CD4-positive, alpha-beta memory T cell (primary cell): ENCODE measurements around the gene AK8. TPM values are rescaled to one million over a fixed set of nuclear protein-coding genes. Genes with fewer than 3 reads are reported as not detected.

Source experiments
- CTCF ChIA-PET: fragments of 350-600 bp; sonication (Branson Sonifier 250); formaldehyde crosslinking; loops from one replicate; lab custom pipeline; 2021; ENCODE audit warnings: inconsistent platforms; ENCODE audit not compliant: partially characterized antibody; lab: Charles Lee
- POLR2A ChIA-PET: fragments of 350-600 bp; sonication (Branson Sonifier 250); formaldehyde crosslinking; loops from one replicate; lab custom pipeline; 2021; ENCODE audit not compliant: partially characterized antibody; lab: Charles Lee
- DNase-seq, 5 donors: peaks; one replicate each; pipeline versions ENCODE4 v3.0.0 to v3.0.0-alpha.2; 2020 to 2022; ENCODE audit warnings: mixed read lengths in 1 of 5
- H3K27ac ChIP-seq: one replicate; pipeline ENCODE4 v1.7.0; 2013; ENCODE audit warnings: low read depth, low read length
- H3K27me3 ChIP-seq: 2 replicates; pipeline ENCODE4 v1.7.0; 2013; ENCODE audit warnings: mild to moderate bottlenecking, low read length, moderate library complexity; ENCODE audit not compliant: insufficient read depth
- H3K36me3 ChIP-seq: 2 replicates; pipeline ENCODE4 v1.7.0; 2013; ENCODE audit warnings: mild to moderate bottlenecking, low read length, moderate library complexity; ENCODE audit not compliant: insufficient read depth
- H3K4me1 ChIP-seq: 2 replicates; pipeline ENCODE4 v1.7.0; 2013; ENCODE audit warnings: mild to moderate bottlenecking, low read length, moderate library complexity; ENCODE audit not compliant: insufficient read depth
- H3K4me3 ChIP-seq, 2 donors: one replicate each; pipeline ENCODE4 v1.7.0; 2013; ENCODE audit warnings: low read length in 2 of 2, mild to moderate bottlenecking in 1 of 2
- H3K9me3 ChIP-seq, 2 donors: one replicate each; pipeline ENCODE4 v1.7.0; 2013; ENCODE audit warnings: low read length in 2 of 2, control low read depth in 1 of 2; ENCODE audit not compliant: control insufficient read depth in 1 of 2
- H3K27ac Mint-ChIP-seq, 7 donors: one replicate each; pipeline ENCODE4 v1.8.0; 2020 to 2021; ENCODE audit warnings: mixed read lengths in 7 of 7, mild to moderate bottlenecking in 6 of 7, inconsistent platforms in 3 of 7, moderate library complexity in 3 of 7
- H3K27me3 Mint-ChIP-seq, 2 donors: one replicate each; pipeline ENCODE4 v1.8.0; 2020 to 2021; ENCODE audit warnings: mixed read lengths in 2 of 2
- H3K36me3 Mint-ChIP-seq, 2 donors: one replicate each; pipeline ENCODE4 v1.8.0; 2020 to 2021; ENCODE audit warnings: mixed read lengths in 2 of 2, inconsistent platforms in 1 of 2, mild to moderate bottlenecking in 1 of 2
- H3K4me1 Mint-ChIP-seq, 4 donors: one replicate each; pipeline ENCODE4 v1.8.0; 2020 to 2021; ENCODE audit warnings: mixed read lengths in 4 of 4, mild to moderate bottlenecking in 1 of 4
- H3K4me3 Mint-ChIP-seq, 8 donors: one replicate each; pipeline ENCODE4 v1.8.0; 2020 to 2021; ENCODE audit warnings: mixed read lengths in 8 of 8, mild to moderate bottlenecking in 7 of 8, moderate library complexity in 6 of 8, inconsistent platforms in 3 of 8
- H3K9me3 Mint-ChIP-seq, 8 donors: one replicate each; pipeline ENCODE4 v1.8.0; 2020 to 2021; ENCODE audit warnings: mixed read lengths in 8 of 8, mild to moderate bottlenecking in 5 of 8, inconsistent platforms in 3 of 8, moderate library complexity in 1 of 8
- intact Hi-C: fragments of 100-400 bp; cut with micrococcal nuclease; formaldehyde crosslinking; loops from one replicate; pipeline ENCODE4 v1.15.1; 2023
- polyA plus RNA-seq, 2 donors: library from polyadenylated mRNA; unstranded; fragments of 300-500 nt; fragmentation: Illumina TruSeq; gene quantifications; one replicate each; pipeline ENCODE4 v1.2.3, GENCODE V29; 2021
- total RNA-seq, 2 experiments: library from RNA; stranded (reverse); gene quantifications; one replicate each; pipeline ENCODE4 v1.2.3, GENCODE V29; 2021

The AK8 gene
- total RNA-seq (under 1 TPM in 1 of 2 experiments, not detected in 1; 0.28 TPM), polyA plus RNA-seq (not detected)

GRCh38 chr9:132877824-132878694, at the start of gene AK8:
TSS of gene AK8 (minus strand) at chr9:132878284. CDS start at chr9:132878255, 29 bp downstream.
- peak; percentile 68 to 82 (median 79) for DNase-seq
- Mint-ChIP-seq H3K36me3 (peaks cover 0 to 3% of the 10 kb centered on the region in 2 donors), H3K4me3 (peak within 1 kb of the TSS; percentile 83 to 91 (median 85)), H3K27me3 (peaks cover 0 to 1% of the 10 kb centered on the region in 2 donors), H3K27ac (peak within 1 kb of the TSS; percentile 83 to 94 (median 86)), H3K9me3 (no peaks in the 10 kb centered on the region), H3K4me1 (peaks cover 8 to 17% (median 12%) of the 10 kb centered on the region in 4 donors)
- intact Hi-C loops: loop anchor here (2.0 kb wide), 1 partner anchor 67 kb away; the partner anchor contains the start of gene TSC1
- CTCF ChIA-PET: interaction anchor here (1.0 to 2.0 kb wide), 6 partner anchors 22 to 66 kb away, joined by 3 to 10 read pairs (median 4); partner anchors contain the start of gene TSC1
- H3K27me3 ChIP-seq: no peaks in the 10 kb centered on the region
- POLR2A ChIA-PET: interaction anchor here (0.7 to 2.7 kb wide), 5 partner anchors 31 to 470 kb away, joined by 3 to 22 read pairs (median 4); partner anchors contain the start of genes DDX31, GTF3C4, MED22 and RPL7A
- peak within 1 kb of the TSS; percentile 70 for H3K27ac ChIP-seq
- no peaks in the 10 kb centered on the region for H3K36me3 ChIP-seq
- peaks cover 12% of the 10 kb centered on the region for H3K4me1 ChIP-seq
- H3K9me3 ChIP-seq: no peaks in the 10 kb centered on the region
- peak within 1 kb of the TSS; percentile 73 to 98 for H3K4me3 ChIP-seq

GRCh38 chr9:132927704-132928103, 49.6 kb upstream of the AK8 start:
- peaks cover 0 to 4% (median under 1%) of the 10 kb centered on the region in 4 donors for H3K4me1 Mint-ChIP-seq
- Histone ChIP-seq H3K4me3 (no peak overlapping the region), H3K4me1 (no peaks in the 10 kb centered on the region), H3K9me3 (no peaks in the 10 kb centered on the region), H3K36me3 (peaks cover 22% of the 10 kb centered on the region), H3K27ac (no peak overlapping the region), H3K27me3 (no peaks in the 10 kb centered on the region)
- no peak overlapping the region for H3K27ac Mint-ChIP-seq
- H3K27me3 Mint-ChIP-seq: no peaks in the 10 kb centered on the region
- H3K36me3 Mint-ChIP-seq: peaks cover 62 to 72% of the 10 kb centered on the region in 2 donors
- no peak overlapping the region for H3K4me3 Mint-ChIP-seq
- no peak for DNase-seq
- H3K9me3 Mint-ChIP-seq: peaks cover 0 to 2% (median 0%) of the 10 kb centered on the region in 8 donors
- POLR2A ChIA-PET: no interaction called here
- CTCF ChIA-PET: no interaction called here
- intact Hi-C loops: no loop called here

- H3K27me3 Mint-ChIP-seq: no peaks in the 10 kb centered on the region
- H3K27ac Mint-ChIP-seq: peak overlapping the region in 1 of 7 donors; percentile 45
- ChIA-PET CTCF (interaction anchor here (0.7 to 1.3 kb wide), 3 partner anchors 23 to 263 kb away, joined by 3 to 5 read pairs (median 3); no protein-coding TSS in a partner anchor), POLR2A (no interaction called here)
- peaks cover 71 to 86% of the 10 kb centered on the region in 2 donors for H3K36me3 Mint-ChIP-seq
- H3K4me1 Mint-ChIP-seq: peaks cover 0 to 2% (median 0%) of the 10 kb centered on the region in 4 donors
- Histone ChIP-seq H3K27me3 (no peaks in the 10 kb centered on the region), H3K36me3 (peaks cover 51% of the 10 kb centered on the region), H3K4me1 (no peaks in the 10 kb centered on the region), H3K4me3 (no peak overlapping the region), H3K27ac (no peak overlapping the region), H3K9me3 (no peaks in the 10 kb centered on the region)
- no peak for DNase-seq
- H3K9me3 Mint-ChIP-seq: no peaks in the 10 kb centered on the region
- no peak overlapping the region for H3K4me3 Mint-ChIP-seq
- intact Hi-C loops: no loop called here
These were observed 45.3 kb upstream of the AK8 start for GRCh38 chr9:132923346-132923902.

GRCh38 chr9:132919614-132920268, 41.7 kb upstream of the AK8 start:
- no peak overlapping the region for H3K27ac ChIP-seq
- H3K4me3 ChIP-seq: no peak overlapping the region
- H3K36me3 ChIP-seq: peaks cover 53% of the 10 kb centered on the region
- Mint-ChIP-seq H3K27me3 (no peaks in the 10 kb centered on the region), H3K4me1 (no peaks in the 10 kb centered on the region), H3K36me3 (peaks cover 81 to 85% of the 10 kb centered on the region in 2 donors), H3K4me3 (no peak overlapping the region), H3K27ac (peak overlapping the region in 1 of 7 donors; percentile 0), H3K9me3 (peaks cover 0 to 2% (median 0%) of the 10 kb centered on the region in 8 donors)
- no peak for DNase-seq
- no peaks in the 10 kb centered on the region for H3K4me1 ChIP-seq
- intact Hi-C loops: no loop called here
- ChIA-PET CTCF (interaction anchor here (3.2 to 8.7 kb wide), 2 partner anchors 15 to 19 kb away, joined by 9 to 55 read pairs; no protein-coding TSS in a partner anchor), POLR2A (no interaction called here)
- no peaks in the 10 kb centered on the region for H3K27me3 ChIP-seq
- no peaks in the 10 kb centered on the region for H3K9me3 ChIP-seq

- Histone ChIP-seq H3K27ac (no peak overlapping the region), H3K4me1 (no peaks in the 10 kb centered on the region), H3K4me3 (no peak overlapping the region), H3K36me3 (peaks cover 21% of the 10 kb centered on the region), H3K27me3 (no peaks in the 10 kb centered on the region), H3K9me3 (no peaks in the 10 kb centered on the region)
- intact Hi-C loops: no loop called here
- Mint-ChIP-seq H3K27ac (no peak overlapping the region), H3K4me3 (no peak overlapping the region), H3K9me3 (peaks cover 0 to 2% (median 0%) of the 10 kb centered on the region in 8 donors), H3K27me3 (no peaks in the 10 kb centered on the region), H3K36me3 (peaks cover 73% of the 10 kb centered on the region in 2 donors), H3K4me1 (peaks cover 0 to 8% (median 0%) of the 10 kb centered on the region in 4 donors)
- CTCF ChIA-PET: interaction anchor here (0.7 to 8.7 kb wide), 2 partner anchors 15 to 59 kb away, joined by 3 to 55 read pairs; no protein-coding TSS in a partner anchor
- POLR2A ChIA-PET: no interaction called here
- DNase-seq: no peak
These were observed 36.8 kb upstream of the AK8 start for GRCh38 chr9:132914924-132915323.

GRCh38 chr9:132912131-132912530, 34.0 kb upstream of the AK8 start:
- H3K27ac ChIP-seq: no peak overlapping the region
- peaks cover 18% of the 10 kb centered on the region for H3K4me1 ChIP-seq
- CTCF ChIA-PET: interaction anchor here (1.4 kb wide), 1 partner anchor 11 kb away, joined by 5 read pairs; no protein-coding TSS in a partner anchor
- POLR2A ChIA-PET: no interaction called here
- H3K36me3 ChIP-seq: peaks cover 6% of the 10 kb centered on the region
- peaks cover 9 to 24% (median 14%) of the 10 kb centered on the region in 4 donors for H3K4me1 Mint-ChIP-seq
- H3K9me3 ChIP-seq: no peaks in the 10 kb centered on the region
- no peak overlapping the region for H3K4me3 Mint-ChIP-seq
- no peaks in the 10 kb centered on the region for H3K9me3 Mint-ChIP-seq
- DNase-seq: no peak
- H3K27me3 Mint-ChIP-seq: no peaks in the 10 kb centered on the region
- H3K27ac Mint-ChIP-seq: peak overlapping the region in 1 of 7 donors; percentile 4
- H3K27me3 ChIP-seq: no peaks in the 10 kb centered on the region
- H3K4me3 ChIP-seq: no peak overlapping the region
- H3K36me3 Mint-ChIP-seq: peaks cover 49 to 61% of the 10 kb centered on the region in 2 donors
- intact Hi-C loops: no loop called here
